Ovary (tissue), 3 donors: ENCODE data around the gene NLGN1.

Experiments
- POLR2A ChIP-seq: fragments of 450-650 bp; IDR thresholded peaks from one replicate; pipeline ENCODE4 v1.6.1; 2017; ENCODE audit warnings: antibody characterized with exemption, mild to moderate bottlenecking, moderate library complexity
- TF ChIP-seq, protein P1 (sequence below), 3 donors: fragments of 450-650 bp in 2 of 3; fragments of 200-600 bp in 1 of 3; IDR thresholded peaks; one replicate each; pipeline versions ENCODE4 v1.5.1 to v1.8.0; 2016 to 2022; ENCODE audit warnings: antibody characterized with exemption in 3 of 3, mild to moderate bottlenecking in 1 of 3
- donor health status: DM: no; HTN: no; CAD: no.

DNA sequence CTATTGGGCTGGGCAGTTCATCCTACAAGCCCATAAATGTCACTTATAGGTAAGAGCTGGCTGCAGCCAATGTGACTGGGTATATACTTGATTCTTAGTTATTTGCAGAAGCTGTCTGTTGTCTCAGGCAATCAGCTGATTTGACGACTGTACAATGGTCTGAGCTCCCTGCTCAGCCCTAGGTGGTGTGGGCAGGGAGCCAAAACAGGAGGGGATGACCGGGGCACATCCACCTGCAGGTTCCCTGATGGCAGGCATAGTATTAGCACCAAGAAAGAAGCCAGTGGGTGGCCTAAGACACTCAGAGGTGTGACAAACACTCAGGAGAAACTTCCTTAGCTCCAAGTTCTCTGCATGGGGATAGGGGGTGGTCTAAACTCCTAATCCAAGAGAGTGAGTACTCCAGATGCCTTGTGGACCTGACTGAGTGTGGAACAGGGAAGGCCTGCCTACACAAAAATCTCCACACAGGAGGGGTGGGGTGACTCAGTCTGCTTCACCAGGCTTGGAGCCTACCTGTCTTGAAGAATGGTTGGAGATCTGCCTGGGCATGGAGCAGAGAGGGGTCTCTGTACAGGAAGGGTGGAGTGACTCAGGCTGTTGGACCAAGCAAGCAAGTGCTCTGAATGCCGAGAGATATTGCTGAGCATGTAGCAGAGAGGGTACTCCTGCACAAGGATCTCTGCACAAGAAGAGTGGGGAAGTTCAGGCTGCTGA is 771.2 kb downstream of the NLGN1 start:
- no peak for TF ChIP-seq POLR2A
- TF ChIP-seq, protein P1, sequence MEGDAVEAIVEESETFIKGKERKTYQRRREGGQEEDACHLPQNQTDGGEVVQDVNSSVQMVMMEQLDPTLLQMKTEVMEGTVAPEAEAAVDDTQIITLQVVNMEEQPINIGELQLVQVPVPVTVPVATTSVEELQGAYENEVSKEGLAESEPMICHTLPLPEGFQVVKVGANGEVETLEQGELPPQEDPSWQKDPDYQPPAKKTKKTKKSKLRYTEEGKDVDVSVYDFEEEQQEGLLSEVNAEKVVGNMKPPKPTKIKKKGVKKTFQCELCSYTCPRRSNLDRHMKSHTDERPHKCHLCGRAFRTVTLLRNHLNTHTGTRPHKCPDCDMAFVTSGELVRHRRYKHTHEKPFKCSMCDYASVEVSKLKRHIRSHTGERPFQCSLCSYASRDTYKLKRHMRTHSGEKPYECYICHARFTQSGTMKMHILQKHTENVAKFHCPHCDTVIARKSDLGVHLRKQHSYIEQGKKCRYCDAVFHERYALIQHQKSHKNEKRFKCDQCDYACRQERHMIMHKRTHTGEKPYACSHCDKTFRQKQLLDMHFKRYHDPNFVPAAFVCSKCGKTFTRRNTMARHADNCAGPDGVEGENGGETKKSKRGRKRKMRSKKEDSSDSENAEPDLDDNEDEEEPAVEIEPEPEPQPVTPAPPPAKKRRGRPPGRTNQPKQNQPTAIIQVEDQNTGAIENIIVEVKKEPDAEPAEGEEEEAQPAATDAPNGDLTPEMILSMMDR (IDR thresholded peaks at IDR 0.05), result no peak
